Measurements from ENCODE around the gene TRA2B.

DNA sequence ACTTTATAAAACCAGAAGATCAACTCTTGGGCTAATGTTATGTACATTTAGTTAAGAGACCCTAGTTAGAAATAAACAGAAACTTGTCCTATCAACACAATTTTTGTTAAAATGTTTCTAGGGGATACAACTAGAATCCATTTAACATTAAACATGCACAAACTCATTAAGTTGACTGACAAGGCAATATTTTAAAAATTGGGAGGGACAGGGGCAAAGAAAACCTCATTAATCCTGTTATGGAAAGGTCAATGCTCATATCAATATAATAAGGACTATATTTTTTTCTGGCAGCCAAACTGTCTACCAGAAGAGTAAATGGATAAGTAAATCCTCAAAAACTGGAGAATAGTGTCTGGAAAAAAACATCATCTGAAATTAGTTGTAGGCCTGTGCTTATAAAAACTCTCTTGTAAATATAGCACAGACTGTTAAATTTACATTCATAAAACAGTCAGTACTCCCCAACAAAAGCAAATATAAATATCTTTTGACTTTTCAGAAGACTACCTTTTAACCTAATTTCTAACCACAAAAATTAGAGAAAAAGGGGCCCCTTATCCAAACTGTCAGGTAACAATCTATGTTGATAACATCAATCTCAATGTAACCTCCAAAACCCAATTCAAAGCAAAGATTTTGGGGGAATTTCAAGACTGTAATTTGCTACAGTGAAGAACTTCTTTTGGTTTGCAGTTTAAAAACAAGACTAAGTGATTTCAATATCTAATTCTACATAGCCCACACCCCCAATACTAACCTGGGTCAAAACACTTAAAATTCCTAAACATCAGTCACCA lies 4.2 kb downstream of the TRA2B start:
- TF ChIP-seq CTCF (IDR thresholded peaks at IDR 0.05) (no peak), POLR2A (IDR thresholded peaks at IDR 0.05) (no peak)

All from testis (tissue), 2 donors.